Breast epithelium (tissue), 4 donors: ENCODE measurements around the gene RFNG. TPM values are rescaled to one million over a fixed set of nuclear protein-coding genes. Genes with fewer than 3 reads are reported as not detected.
A peak's percentile ranks its signal among the peaks of the same experiment; 100 is the strongest.

ENCODE experiments used
- DNase-seq, 2 donors: peaks; one replicate each; pipeline ENCODE4 v3.0.0-alpha.2; 2019; ENCODE audit warnings: low spot score in 2 of 2
- H3K27ac ChIP-seq, 2 donors: fragments of 200-600 bp; sonication (generic) in 1 of 2; one replicate each; pipeline ENCODE4 v1.5.1; 2016 to 2019; ENCODE audit warnings: mild to moderate bottlenecking in 1 of 2
- H3K27me3 ChIP-seq, 2 donors: fragments of 200-600 bp; sonication (generic) in 1 of 2; one replicate each; pipeline versions ENCODE4 v1.5.1 to v1.6.0; 2017 to 2019; ENCODE audit warnings: control low read depth in 1 of 2, mild to moderate bottlenecking in 1 of 2
- H3K36me3 ChIP-seq: fragments of 200-600 bp; one replicate; pipeline ENCODE4 v1.5.1; 2019
- H3K4me1 ChIP-seq, 2 donors: fragments of 200-600 bp; sonication (generic); one replicate each; pipeline ENCODE4 v1.5.1; 2016 to 2019; ENCODE audit warnings: control low read depth in 1 of 2
- H3K4me3 ChIP-seq, 3 donors: fragments of 200-600 bp; sonication (generic); 1 replicate in 2 of 3; 2 replicates in 1 of 3; pipeline ENCODE4 v1.5.1; 2016 to 2019; ENCODE audit warnings: mild to moderate bottlenecking in 3 of 3, moderate library complexity in 2 of 3
- H3K9me3 ChIP-seq, 2 donors: fragments of 200-600 bp; sonication (generic) in 1 of 2; one replicate each; pipeline ENCODE4 v1.5.1; 2016 to 2019; ENCODE audit warnings: control low read depth in 1 of 2
- CTCF ChIP-seq, 3 donors: fragments of 450-650 bp; IDR thresholded peaks; one replicate each; pipeline ENCODE4 v1.5.1; 2016 to 2017; ENCODE audit warnings: antibody characterized with exemption in 3 of 3, mild to moderate bottlenecking in 3 of 3, moderate library complexity in 3 of 3
- POLR2A ChIP-seq: fragments of 450-650 bp; IDR thresholded peaks from one replicate; pipeline ENCODE4 v1.6.1; 2016; ENCODE audit warnings: antibody characterized with exemption, mild to moderate bottlenecking, moderate library complexity
- POLR2AphosphoS5 ChIP-seq, 3 donors: sonication (generic); formaldehyde crosslinking; IDR thresholded peaks; one replicate each; pipeline ENCODE4 v1.6.1; 2017; ENCODE audit warnings: antibody characterized with exemption in 3 of 3
- intact Hi-C: fragments of 100-400 bp; cut with DNase I; formaldehyde crosslinking; loops from one replicate; pipeline ENCODE4 v1.15.1; 2023; ENCODE audit warnings: low total_unique reads
- total RNA-seq, 3 donors: library from RNA; depleted of rRNA; stranded (reverse); fragments of >200 nt; gene quantifications; one replicate each; pipeline ENCODE4 v1.1.0, GENCODE V29; 2016

Gene RFNG
- total RNA-seq, 3 donors from 2014 or later, result 30.5 to 49.4 (median 31.8) TPM

DNA sequence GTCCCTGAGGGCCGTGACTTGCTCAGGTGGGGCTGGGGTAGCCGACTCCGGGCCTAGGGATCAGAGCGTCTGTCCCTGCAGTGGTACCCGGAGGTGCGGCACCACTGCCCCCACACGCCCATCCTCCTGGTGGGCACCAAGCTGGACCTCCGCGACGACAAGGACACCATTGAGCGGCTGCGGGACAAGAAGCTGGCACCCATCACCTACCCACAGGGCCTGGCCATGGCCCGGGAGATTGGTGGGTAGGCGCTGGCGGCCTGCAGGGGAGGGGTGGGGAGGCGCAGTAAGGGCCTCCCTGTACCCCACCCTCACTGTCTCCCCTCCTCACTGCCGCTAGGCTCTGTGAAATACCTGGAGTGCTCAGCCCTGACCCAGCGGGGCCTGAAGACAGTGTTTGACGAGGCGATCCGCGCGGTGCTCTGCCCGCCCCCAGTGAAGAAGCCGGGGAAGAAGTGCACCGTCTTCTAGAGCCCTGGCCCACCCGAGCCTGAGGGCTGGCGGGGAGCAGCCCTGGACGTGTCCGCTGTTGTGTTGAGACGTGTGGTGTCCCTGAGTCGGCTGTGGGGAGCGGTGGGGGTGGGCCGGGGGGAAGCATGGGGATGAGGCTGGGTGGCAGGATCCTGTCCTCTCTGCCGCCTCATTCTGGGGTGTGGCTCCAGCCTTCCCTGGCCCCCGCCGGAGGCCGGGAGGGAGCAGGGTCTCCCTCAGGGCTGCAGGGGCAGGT lies 18.1 kb downstream of the RFNG start:
- Histone ChIP-seq H3K4me1 (peaks cover 12 to 15% of the 10 kb centered on the region in 2 donors), H3K4me3 (no peak overlapping the region), H3K36me3 (no peaks in the 10 kb centered on the region), H3K27me3 (no peaks in the 10 kb centered on the region), H3K27ac (no peak overlapping the region), H3K9me3 (no peaks in the 10 kb centered on the region)
- no peak for DNase-seq
- TF ChIP-seq POLR2AphosphoS5 (IDR thresholded peaks at IDR 0.05) (no peak), POLR2A (no peak), CTCF (IDR thresholded peaks at IDR 0.05) (no peak)
- intact Hi-C loops, result loop anchor here (5.0 to 10.0 kb wide), 2 partner anchors 51 to 119 kb away; no protein-coding TSS in a partner anchor

DNA sequence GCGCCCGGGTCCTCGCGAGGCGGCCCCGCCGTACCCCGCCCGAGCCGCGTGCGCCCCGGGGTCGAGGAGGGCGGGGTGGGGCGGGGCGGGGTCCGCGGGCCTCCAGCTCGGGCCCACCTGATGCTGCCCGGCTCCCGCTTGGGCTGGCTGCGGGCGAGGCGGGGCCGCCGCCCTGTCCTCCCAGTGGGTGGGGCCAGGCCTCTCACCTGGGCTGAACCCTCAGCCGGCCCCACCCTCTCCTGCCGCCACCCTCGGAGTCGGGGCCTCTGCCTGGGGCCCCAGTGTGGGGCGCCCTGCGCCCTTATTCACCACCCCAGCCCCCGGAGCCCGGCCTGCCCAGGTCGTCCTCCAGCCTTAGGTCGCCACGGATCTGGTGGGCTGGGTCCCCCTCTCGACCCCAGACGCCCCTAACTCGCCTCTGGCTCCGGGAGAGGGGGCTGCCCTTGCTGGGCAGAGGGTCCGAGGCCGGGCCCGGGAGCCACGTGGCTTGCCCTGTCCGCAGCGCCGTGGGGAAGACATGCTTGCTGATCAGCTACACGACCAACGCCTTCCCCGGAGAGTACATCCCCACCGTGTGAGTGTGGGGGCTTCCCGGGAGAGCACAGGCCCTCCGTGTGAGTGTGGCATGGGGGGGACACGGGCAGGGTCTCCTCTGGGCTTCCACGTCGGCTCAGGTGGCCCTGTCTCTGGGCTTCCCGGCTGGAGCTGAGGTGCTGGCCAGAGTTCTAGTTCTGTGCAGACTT lies 19.6 kb downstream of the RFNG start:
- H3K4me3 ChIP-seq, result peak overlapping the region; percentile 14 to 90 (median 59)

DNA sequence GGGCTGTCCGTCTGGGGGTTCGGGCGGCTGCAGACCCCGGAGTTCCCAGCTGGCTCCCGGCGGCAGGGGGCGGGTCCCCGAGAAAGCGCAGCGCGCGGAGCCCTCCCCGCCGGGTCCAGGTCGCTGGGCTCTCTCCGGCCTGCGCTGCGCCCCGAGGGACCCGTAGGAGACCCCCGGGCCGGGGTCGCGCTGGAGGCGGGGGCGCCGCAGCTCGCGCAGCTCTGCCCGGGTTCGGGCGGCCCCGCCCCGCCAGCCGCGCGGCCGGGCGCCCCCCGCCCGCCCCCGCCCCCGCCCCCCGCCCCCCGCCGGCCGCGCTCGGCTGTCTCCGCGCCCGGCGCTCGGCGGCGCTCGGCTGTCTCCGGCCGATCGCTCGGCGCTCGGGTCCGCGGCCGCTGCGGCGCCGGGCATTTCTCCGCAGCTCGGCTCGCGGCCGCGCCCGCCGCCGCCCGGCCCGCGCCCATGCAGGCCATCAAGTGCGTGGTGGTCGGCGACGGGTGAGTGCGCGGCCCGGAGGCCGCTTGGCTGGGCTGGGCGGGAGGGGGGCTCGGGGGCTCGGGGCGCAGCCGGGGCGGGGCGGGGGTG lies 20.2 kb downstream of the RFNG start, which contains the start of gene RAC3:
Gene RAC3 (plus strand): TSS at position 376 of the 582 bp plus-strand sequence. CDS start 84 bp downstream, at position 460.
- Histone ChIP-seq H3K4me1 (peaks cover 5 to 7% of the 10 kb centered on the region in 2 donors), H3K27ac (peak within 1 kb of the TSS; percentile 61 to 83), H3K9me3 (no peaks in the 10 kb centered on the region), H3K36me3 (no peaks in the 10 kb centered on the region), H3K4me3 (peak within 1 kb of the TSS; percentile 30 to 90 (median 59)), H3K27me3 (no peaks in the 10 kb centered on the region)
- DNase-seq, result no peak
- TF ChIP-seq POLR2A (no peak), CTCF (IDR thresholded peaks at IDR 0.05) (no peak), POLR2AphosphoS5 (IDR thresholded peaks at IDR 0.05) (no peak)
- intact Hi-C loops, result loop anchor here (5.0 to 10.0 kb wide), 2 partner anchors 53 to 121 kb away; no protein-coding TSS in a partner anchor

More for the DNA sequence above, 19.6 kb downstream of the RFNG start:
- Histone ChIP-seq H3K9me3 (no peaks in the 10 kb centered on the region), H3K4me1 (peaks cover 11 to 12% of the 10 kb centered on the region in 2 donors), H3K27me3 (no peaks in the 10 kb centered on the region), H3K36me3 (no peaks in the 10 kb centered on the region), H3K27ac (peak overlapping the region; percentile 25 to 75)
- intact Hi-C loops, result loop anchor here (5.0 to 10.0 kb wide), 2 partner anchors 53 to 120 kb away; no protein-coding TSS in a partner anchor
- no peak for DNase-seq
- TF ChIP-seq POLR2AphosphoS5 (IDR thresholded peaks at IDR 0.05) (no peak), POLR2A (no peak), CTCF (IDR thresholded peaks at IDR 0.05) (no peak)

- Histone ChIP-seq H3K27me3 (no peaks in the 10 kb centered on the region), H3K4me3 (peak overlapping the region; percentile 30 to 90 (median 59)), H3K9me3 (no peaks in the 10 kb centered on the region), H3K36me3 (no peaks in the 10 kb centered on the region), H3K4me1 (peaks cover 4 to 5% of the 10 kb centered on the region in 2 donors), H3K27ac (peak overlapping the region; percentile 61 to 83)
- intact Hi-C loops, result loop anchor here (5.0 to 10.0 kb wide), 2 partner anchors 54 to 122 kb away; no protein-coding TSS in a partner anchor
- peak; percentile 78 to 89 for DNase-seq
- TF ChIP-seq POLR2A (no peak), POLR2AphosphoS5 (IDR thresholded peaks at IDR 0.05) (peak in 2 of 3 donors; percentile 52 to 56), CTCF (IDR thresholded peaks at IDR 0.05) (peak; percentile 83 to 97 (median 97))
Observed at GRCh38 chr17:82030470-82031302, 20.9 kb downstream of the RFNG start.
